C4-2B (cell line): ENCODE data around the gene GRN.

Experiments used
- H3K27ac ChIP-seq: fragments of 450-650 bp; 2 replicates; pipeline ENCODE4 v1.5.1; 2017
- CTCF ChIP-seq: fragments of 450-650 bp; conservative IDR thresholded peaks from 2 replicates; pipeline ENCODE4 v1.5.1; 2017; ENCODE audit warnings: mild to moderate bottlenecking
- ZFX ChIP-seq: fragments of 450-650 bp; IDR thresholded peaks from 2 replicates; pipeline ENCODE4 v1.6.1; 2017

GRN gene

GRCh38 chr17:44314869-44315661 lies 30.0 kb upstream of the GRN start:
- peak overlapping the region; percentile 47 for H3K27ac ChIP-seq
- no peak for TF ChIP-seq ZFX
- no peak for TF ChIP-seq CTCF

- peak overlapping the region; percentile 47 for H3K27ac ChIP-seq
Measured at GRCh38 chr17:44315760-44316731, 29.1 kb upstream of the GRN start.

GRCh38 chr17:44317545-44317944 lies 27.6 kb upstream of the GRN start:
- TF ChIP-seq CTCF (no peak), ZFX (no peak)
- no peak overlapping the region for H3K27ac ChIP-seq

More at GRCh38 chr17:44315760-44316731, 29.1 kb upstream of the GRN start:
- no peak for TF ChIP-seq CTCF
- TF ChIP-seq ZFX, result no peak

- TF ChIP-seq ZFX (no peak), CTCF (no peak)
- H3K27ac ChIP-seq, result no peak overlapping the region
Measured at GRCh38 chr17:44318077-44318892, 26.8 kb upstream of the GRN start.

- H3K27ac ChIP-seq, result no peak overlapping the region
- TF ChIP-seq CTCF, result no peak
- no peak for TF ChIP-seq ZFX
Measured at GRCh38 chr17:44320066-44320465, 25.0 kb upstream of the GRN start.

- H3K27ac ChIP-seq, result no peak overlapping the region
Measured at GRCh38 chr17:44321246-44322120, 23.6 kb upstream of the GRN start.

More at GRCh38 chr17:44321246-44322120, 23.6 kb upstream of the GRN start:
- TF ChIP-seq ZFX, result no peak
- TF ChIP-seq CTCF, result no peak
